ENCODE data around the gene ASZ1. TPM values are rescaled to one million over a fixed set of nuclear protein-coding genes. Genes with fewer than 3 reads are reported as not detected.

The ASZ1 gene
- total RNA-seq, 1 donor from 2014 or later, result not detected

DNA sequence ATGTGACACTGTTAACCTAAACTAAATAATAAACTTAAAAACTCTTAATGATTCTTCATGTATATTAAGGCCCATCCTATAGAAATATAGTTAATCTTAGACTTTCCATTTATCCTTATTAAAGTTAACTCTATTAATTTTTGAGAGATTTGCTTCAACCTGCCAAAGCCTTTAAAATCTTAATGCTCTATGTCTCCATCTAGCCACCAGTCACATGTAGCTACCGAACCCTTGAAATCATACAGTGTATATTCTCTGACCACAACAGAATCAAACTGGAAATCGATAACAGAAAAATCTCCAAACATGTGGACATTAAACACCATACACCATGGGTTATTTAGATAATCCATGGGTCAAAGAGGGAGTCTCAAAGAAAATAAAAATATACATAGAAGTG is 51.9 kb downstream of the ASZ1 start:
- intact Hi-C loops (cut with DNase I), result no loop called here
- no peak for ATAC-seq
- no peaks in the 10 kb centered on the region for H3K4me1 ChIP-seq
- H3K27ac ChIP-seq, result no peak overlapping the region
- H3K27me3 ChIP-seq, result no peaks in the 10 kb centered on the region
- no peak overlapping the region for H3K4me3 ChIP-seq
- no peak for DNase-seq
- H3K9me3 ChIP-seq, result no peaks in the 10 kb centered on the region
- TF ChIP-seq, protein P1, sequence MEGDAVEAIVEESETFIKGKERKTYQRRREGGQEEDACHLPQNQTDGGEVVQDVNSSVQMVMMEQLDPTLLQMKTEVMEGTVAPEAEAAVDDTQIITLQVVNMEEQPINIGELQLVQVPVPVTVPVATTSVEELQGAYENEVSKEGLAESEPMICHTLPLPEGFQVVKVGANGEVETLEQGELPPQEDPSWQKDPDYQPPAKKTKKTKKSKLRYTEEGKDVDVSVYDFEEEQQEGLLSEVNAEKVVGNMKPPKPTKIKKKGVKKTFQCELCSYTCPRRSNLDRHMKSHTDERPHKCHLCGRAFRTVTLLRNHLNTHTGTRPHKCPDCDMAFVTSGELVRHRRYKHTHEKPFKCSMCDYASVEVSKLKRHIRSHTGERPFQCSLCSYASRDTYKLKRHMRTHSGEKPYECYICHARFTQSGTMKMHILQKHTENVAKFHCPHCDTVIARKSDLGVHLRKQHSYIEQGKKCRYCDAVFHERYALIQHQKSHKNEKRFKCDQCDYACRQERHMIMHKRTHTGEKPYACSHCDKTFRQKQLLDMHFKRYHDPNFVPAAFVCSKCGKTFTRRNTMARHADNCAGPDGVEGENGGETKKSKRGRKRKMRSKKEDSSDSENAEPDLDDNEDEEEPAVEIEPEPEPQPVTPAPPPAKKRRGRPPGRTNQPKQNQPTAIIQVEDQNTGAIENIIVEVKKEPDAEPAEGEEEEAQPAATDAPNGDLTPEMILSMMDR (IDR thresholded peaks at IDR 0.05), result no peak
- no peaks in the 10 kb centered on the region for H3K36me3 ChIP-seq

DNA sequence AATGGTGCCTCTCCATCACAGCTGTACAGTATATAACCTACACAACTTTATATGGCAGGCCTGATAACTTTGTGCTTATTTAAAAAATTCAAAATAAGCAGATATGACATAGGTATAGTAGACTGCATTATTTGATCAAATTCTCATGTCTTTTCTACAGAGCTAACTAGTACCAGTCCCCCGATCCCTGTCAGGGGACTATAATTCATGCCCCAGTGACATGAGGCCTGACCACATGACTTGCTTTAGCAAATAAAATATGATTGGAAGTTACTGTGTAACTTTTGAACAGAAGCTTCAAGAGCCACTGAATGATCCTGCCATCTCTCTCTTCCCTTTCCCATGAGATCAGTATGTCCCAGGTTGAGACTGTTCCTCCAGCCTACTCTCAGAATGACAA is 55.2 kb downstream of the ASZ1 start:
- Histone ChIP-seq H3K36me3 (no peaks in the 10 kb centered on the region), H3K4me1 (no peaks in the 10 kb centered on the region), H3K4me3 (no peak overlapping the region), H3K27me3 (no peaks in the 10 kb centered on the region), H3K9me3 (no peaks in the 10 kb centered on the region), H3K27ac (no peak overlapping the region)
- TF ChIP-seq, protein P1 (IDR thresholded peaks at IDR 0.05), result no peak
- no peak for ATAC-seq
- DNase-seq, result no peak
- intact Hi-C loops (cut with DNase I), result no loop called here

DNA sequence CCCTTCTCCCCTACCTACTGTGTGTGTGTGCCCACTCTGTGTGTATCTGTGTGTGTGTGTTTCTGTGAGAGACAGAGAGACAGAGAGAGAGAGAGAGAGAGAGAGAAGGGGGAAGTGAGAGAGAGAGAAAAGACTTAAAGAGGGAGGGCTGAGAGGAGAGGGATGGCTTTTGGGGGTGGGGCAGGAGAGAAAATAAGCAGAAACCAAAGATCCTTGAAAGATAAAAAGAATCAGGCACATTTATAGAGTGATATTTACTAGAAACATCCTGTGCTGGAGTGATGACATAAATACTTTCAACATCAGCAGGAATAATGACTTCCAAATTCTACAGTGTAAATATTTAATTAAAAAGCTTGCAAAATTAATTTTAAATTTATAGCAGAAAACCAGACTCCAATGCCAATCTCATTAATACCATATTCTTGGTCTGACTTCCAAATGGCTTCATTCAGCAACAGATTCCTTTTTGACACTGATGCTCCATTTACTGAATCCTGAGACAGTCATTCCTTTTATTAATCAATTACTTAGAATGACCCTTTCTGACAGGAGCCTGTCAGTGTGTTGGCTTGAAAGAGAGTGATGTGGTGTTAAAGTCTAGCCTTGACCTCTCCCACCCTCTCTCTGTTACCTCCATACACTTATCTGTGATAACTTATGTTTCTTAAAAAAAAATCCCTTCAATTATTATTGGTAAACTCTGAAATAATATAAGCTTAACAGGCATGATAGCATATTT is 62.8 kb downstream of the ASZ1 start:
- TF ChIP-seq, protein P1 (IDR thresholded peaks at IDR 0.05), result no peak
- DNase-seq (no peak), ATAC-seq (peak; percentile 37)
- no peaks in the 10 kb centered on the region for H3K4me1 ChIP-seq
- H3K4me3 ChIP-seq, result no peak overlapping the region
- intact Hi-C loops (cut with DNase I), result no loop called here
- H3K9me3 ChIP-seq, result no peaks in the 10 kb centered on the region
- H3K27ac ChIP-seq, result no peak overlapping the region
- no peaks in the 10 kb centered on the region for H3K27me3 ChIP-seq
- H3K36me3 ChIP-seq, result no peaks in the 10 kb centered on the region

DNA sequence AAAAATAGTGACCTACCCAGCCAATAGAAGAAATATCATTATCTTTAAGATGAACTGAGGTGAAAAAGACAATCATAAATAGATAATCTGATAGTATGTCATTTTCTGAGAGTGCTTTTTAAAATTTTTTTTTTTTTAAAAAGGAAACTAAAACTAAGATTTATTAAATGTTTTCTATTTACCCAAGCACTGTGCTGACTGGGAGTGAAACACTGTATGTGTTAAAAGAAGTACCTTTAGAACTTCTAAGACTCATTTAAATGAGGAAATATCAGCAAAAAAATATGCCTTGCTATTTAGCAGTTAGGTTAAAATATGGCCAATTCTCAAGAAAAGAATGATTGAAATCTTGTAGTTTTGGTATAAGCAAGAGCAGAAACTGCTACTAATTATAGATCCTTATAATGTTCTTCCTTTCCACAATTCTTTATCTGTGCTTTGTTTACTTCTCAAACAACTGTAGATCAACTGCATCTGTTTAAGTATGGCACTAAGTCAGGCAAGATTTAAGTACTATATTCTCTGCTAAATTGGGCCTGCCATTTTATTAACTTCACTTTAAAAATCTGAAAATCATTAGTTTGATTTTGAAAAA is 64.9 kb downstream of the ASZ1 start:
- DNase-seq (no peak), ATAC-seq (no peak)
- Histone ChIP-seq H3K9me3 (no peaks in the 10 kb centered on the region), H3K27ac (peak overlapping the region; percentile 31), H3K36me3 (no peaks in the 10 kb centered on the region), H3K27me3 (no peaks in the 10 kb centered on the region), H3K4me3 (no peak overlapping the region), H3K4me1 (no peaks in the 10 kb centered on the region)
- TF ChIP-seq, protein P1 (IDR thresholded peaks at IDR 0.05), result no peak
- intact Hi-C loops (cut with DNase I), result no loop called here

DNA sequence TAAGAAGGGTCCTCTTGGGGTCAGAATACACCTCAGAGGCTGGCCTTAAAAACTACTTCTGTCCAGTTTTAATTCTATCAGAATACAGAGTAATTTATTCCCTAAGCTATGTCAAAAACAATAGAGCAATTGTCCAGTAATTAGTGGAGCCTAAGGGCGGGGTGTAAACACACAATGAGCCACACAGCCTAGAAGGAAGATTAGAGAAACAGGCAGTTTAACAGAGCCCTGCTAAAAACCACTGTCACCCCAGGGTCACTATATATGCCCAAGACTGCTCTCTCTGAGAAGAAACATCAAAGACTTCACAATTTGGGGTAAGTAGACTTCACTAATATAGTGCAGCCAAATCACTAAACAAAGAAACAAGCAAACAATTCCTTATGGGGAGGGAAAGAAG is 77.3 kb downstream of the ASZ1 start:
- no peak for ATAC-seq
- no peaks in the 10 kb centered on the region for H3K36me3 ChIP-seq

More for the DNA sequence above, 77.3 kb downstream of the ASZ1 start:
- Histone ChIP-seq H3K9me3 (no peaks in the 10 kb centered on the region), H3K27me3 (no peaks in the 10 kb centered on the region), H3K27ac (no peak overlapping the region), H3K4me1 (no peaks in the 10 kb centered on the region), H3K4me3 (no peak overlapping the region)
- intact Hi-C loops (cut with DNase I), result no loop called here
- TF ChIP-seq, protein P1 (IDR thresholded peaks at IDR 0.05), result no peak
- no peak for DNase-seq

Measured in upper lobe of right lung (tissue), 1 donor.